PC-3 (cell line): ENCODE data around the gene PRKCE. TPM values are rescaled to one million over a fixed set of nuclear protein-coding genes. Genes with fewer than 3 reads are reported as not detected.

Experiments used
- ATAC-seq: fragments of 200-7000 bp; cut with Tn5 transposase; 2 replicates; pipeline ENCODE4 v1.9.1; 2020; ENCODE audit warnings: mild to moderate bottlenecking, moderate library complexity
- BruUV-seq: library from RNA; stranded (reverse); fragments of 400-500 nt; replicated peaks from 2 replicates; lab custom pipeline; 2021; lab: Mats Ljungman, UMichigan
- CTCF ChIA-PET: fragments of 300-600 bp; sonication (Branson Sonifier 250); formaldehyde crosslinking; loops from one replicate; lab custom pipeline; 2022; ENCODE audit warnings: antibody characterized with exemption; lab: Charles Lee
- POLR2A ChIA-PET: fragments of 300-600 bp; sonication (Branson Sonifier 250); formaldehyde crosslinking; loops from one replicate; lab custom pipeline; 2022; ENCODE audit warnings: antibody characterized with exemption; ENCODE audit not compliant: unreplicated experiment; lab: Charles Lee
- DNase-seq: peaks from one replicate; pipeline ENCODE4 v3.0.0-alpha.2; 2015
- H2AFZ ChIP-seq: fragments of 300-600 bp; sonication (generic); 2 replicates; pipeline ENCODE4 v1.6.0; 2016; ENCODE audit warnings: antibody characterized with exemption, low read length
- H3F3A ChIP-seq: fragments of 300-600 bp; sonication (generic); one replicate; pipeline ENCODE4 v1.6.0; 2017; ENCODE audit warnings: antibody characterized with exemption, low read length, control low read depth, mild to moderate bottlenecking; ENCODE audit not compliant: unreplicated experiment
- H3K27ac ChIP-seq: fragments of 300-600 bp; sonication (generic); 2 replicates; pipeline ENCODE4 v1.5.1; 2016; ENCODE audit warnings: mild to moderate bottlenecking, low read length
- H3K27me3 ChIP-seq: fragments of 300-600 bp; sonication (generic); 2 replicates; pipeline ENCODE4 v1.6.1; 2016; ENCODE audit warnings: low read length, mixed read lengths
- H3K36me3 ChIP-seq: fragments of 300-600 bp; sonication (generic); 2 replicates; pipeline ENCODE4 v1.6.1; 2016; ENCODE audit warnings: low read depth, mixed run types, low read length, mixed read lengths
- H3K4me1 ChIP-seq: fragments of 300-600 bp; sonication (generic); 2 replicates; pipeline ENCODE4 v1.5.1; 2016; ENCODE audit warnings: low read length; ENCODE audit not compliant: insufficient read depth
- H3K4me2 ChIP-seq: fragments of 300-600 bp; sonication (generic); 2 replicates; pipeline ENCODE4 v1.6.0; 2016; ENCODE audit warnings: low read length
- H3K4me3 ChIP-seq: fragments of 300-600 bp; sonication (generic); 2 replicates; pipeline ENCODE4 v1.5.1; 2016; ENCODE audit warnings: mild to moderate bottlenecking, low read length, mixed read lengths
- H3K79me2 ChIP-seq: fragments of 300-600 bp; sonication (generic); 2 replicates; pipeline ENCODE4 v1.6.1; 2017; ENCODE audit warnings: low read length, mixed read lengths
- H3K9ac ChIP-seq: fragments of 300-600 bp; sonication (generic); 2 replicates; pipeline ENCODE4 v1.6.0; 2016; ENCODE audit warnings: mild to moderate bottlenecking, low read length
- H3K9me2 ChIP-seq: fragments of 300-600 bp; sonication (generic); replicated peaks from 2 replicates; pipeline ENCODE4 v1.6.1; 2016; ENCODE audit warnings: mixed run types, low read length, mixed read lengths
- H3K9me3 ChIP-seq: fragments of 300-600 bp; sonication (generic); 2 replicates; pipeline ENCODE4 v1.6.1; 2016; ENCODE audit warnings: low read length, mixed read lengths
- H4K20me1 ChIP-seq: fragments of 300-600 bp; sonication (generic); 2 replicates; pipeline ENCODE4 v1.6.1; 2016; ENCODE audit warnings: low read length, mixed read lengths
- EZH2 ChIP-seq: fragments of 300-600 bp; sonication (generic); IDR thresholded peaks from one replicate; pipeline ENCODE4 v1.6.1; 2017; ENCODE audit warnings: antibody characterized with exemption, mild to moderate bottlenecking, low read length; ENCODE audit not compliant: unreplicated experiment
- EZH2phosphoT487 ChIP-seq: fragments of 300-600 bp; sonication (generic); IDR thresholded peaks from 2 replicates; pipeline ENCODE4 v1.6.1; 2018; ENCODE audit warnings: mild to moderate bottlenecking, antibody characterized with exemption, low read length, borderline replicate concordance
- intact Hi-C: fragments of 100-400 bp; cut with micrococcal nuclease; formaldehyde crosslinking; loops from 2 replicates; pipeline ENCODE4 v1.9.0; 2023
- total RNA-seq: library from RNA; depleted of rRNA; stranded (reverse); fragments of >200 nt; gene quantifications from 2 replicates; pipeline ENCODE4 v1.2.3, GENCODE V29; 2014
- TF ChIP-seq, protein P1 (sequence below): fragments of 300-600 bp; sonication (generic); conservative IDR thresholded peaks from 2 replicates; pipeline ENCODE4 v1.5.1; 2017; ENCODE audit warnings: antibody characterized with exemption, low read depth, mild to moderate bottlenecking, low read length

The PRKCE gene
- total RNA-seq, 1 experiment from 2014 or later = 7.0 TPM

- no peak for ATAC-seq
These were observed 364.6 kb downstream of the PRKCE start for GRCh38 chr2:46016091-46016490.

DNA sequence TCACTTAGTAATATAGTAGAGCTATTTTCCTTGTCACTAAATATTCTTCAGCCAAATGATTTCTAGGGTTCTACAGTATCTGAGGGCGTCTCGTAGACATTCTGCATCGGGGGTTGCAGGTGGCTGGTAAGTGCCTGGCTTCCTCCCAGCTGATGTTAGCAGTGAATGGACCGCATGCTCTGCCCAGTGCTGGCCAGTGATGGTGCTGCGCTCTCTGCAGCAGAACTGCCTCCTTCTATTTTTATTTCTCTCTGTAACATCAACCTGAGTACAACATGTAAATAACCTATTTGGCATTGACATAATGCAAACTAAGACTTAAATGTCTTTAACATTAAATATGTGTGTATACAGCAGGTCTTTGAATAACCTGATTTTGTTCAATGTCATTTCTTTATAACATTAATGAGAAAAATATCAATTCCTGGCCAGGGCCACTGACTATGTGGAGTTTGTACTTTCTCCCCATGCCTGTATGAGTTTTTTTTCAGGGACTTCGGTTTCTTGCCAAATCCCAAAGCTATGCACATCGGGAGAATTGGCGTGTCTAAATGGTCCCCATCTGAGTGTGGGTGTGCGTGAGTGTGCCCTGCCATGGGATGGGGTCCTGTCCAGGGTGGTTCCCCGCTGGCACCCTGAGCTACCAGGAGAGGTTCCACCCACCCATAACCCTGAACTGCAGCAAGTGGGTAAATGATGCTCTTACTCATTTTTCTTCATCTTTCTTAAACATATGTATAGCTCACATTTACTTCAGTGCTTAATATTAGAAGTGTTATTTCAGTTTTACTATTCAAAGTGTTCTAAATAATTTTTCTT is 367.5 kb downstream of the PRKCE start:
- no peaks in the 10 kb centered on the region for H3K9me2 ChIP-seq
- intact Hi-C loops = no loop called here
- ChIA-PET CTCF (interaction anchor here (0.6 kb wide), 1 partner anchor 8 kb away, joined by 3 read pairs; no protein-coding TSS in a partner anchor), POLR2A (interaction anchor here (0.6 kb wide), 1 partner anchor 245 kb away, joined by 4 read pairs; no protein-coding TSS in a partner anchor)
- no peak overlapping the region for H3K9ac ChIP-seq
- H3F3A ChIP-seq = no peaks in the 10 kb centered on the region
- no TSS peak for BruUV-seq
- DNase-seq (no peak), ATAC-seq (no peak)
- no peak overlapping the region for H3K27ac ChIP-seq
- H3K9me3 ChIP-seq = no peaks in the 10 kb centered on the region
- H3K79me2 ChIP-seq = no peaks in the 10 kb centered on the region
- no peak overlapping the region for H2AFZ ChIP-seq
- H4K20me1 ChIP-seq = no peaks in the 10 kb centered on the region
- H3K36me3 ChIP-seq = no peaks in the 10 kb centered on the region
- H3K4me3 ChIP-seq = no peak overlapping the region
- H3K27me3 ChIP-seq = no peaks in the 10 kb centered on the region
- TF ChIP-seq EZH2 (no peak), EZH2phosphoT487 (no peak)
- TF ChIP-seq, protein P1, sequence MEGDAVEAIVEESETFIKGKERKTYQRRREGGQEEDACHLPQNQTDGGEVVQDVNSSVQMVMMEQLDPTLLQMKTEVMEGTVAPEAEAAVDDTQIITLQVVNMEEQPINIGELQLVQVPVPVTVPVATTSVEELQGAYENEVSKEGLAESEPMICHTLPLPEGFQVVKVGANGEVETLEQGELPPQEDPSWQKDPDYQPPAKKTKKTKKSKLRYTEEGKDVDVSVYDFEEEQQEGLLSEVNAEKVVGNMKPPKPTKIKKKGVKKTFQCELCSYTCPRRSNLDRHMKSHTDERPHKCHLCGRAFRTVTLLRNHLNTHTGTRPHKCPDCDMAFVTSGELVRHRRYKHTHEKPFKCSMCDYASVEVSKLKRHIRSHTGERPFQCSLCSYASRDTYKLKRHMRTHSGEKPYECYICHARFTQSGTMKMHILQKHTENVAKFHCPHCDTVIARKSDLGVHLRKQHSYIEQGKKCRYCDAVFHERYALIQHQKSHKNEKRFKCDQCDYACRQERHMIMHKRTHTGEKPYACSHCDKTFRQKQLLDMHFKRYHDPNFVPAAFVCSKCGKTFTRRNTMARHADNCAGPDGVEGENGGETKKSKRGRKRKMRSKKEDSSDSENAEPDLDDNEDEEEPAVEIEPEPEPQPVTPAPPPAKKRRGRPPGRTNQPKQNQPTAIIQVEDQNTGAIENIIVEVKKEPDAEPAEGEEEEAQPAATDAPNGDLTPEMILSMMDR = no peak; the same call in 1 of the 2 replicates
- H3K4me2 ChIP-seq = no peak overlapping the region
- H3K4me1 ChIP-seq = peaks cover 11% of the 10 kb centered on the region; the same call in 1 of the 2 replicates

More at GRCh38 chr2:46016091-46016490, 364.6 kb downstream of the PRKCE start:
- Histone ChIP-seq H3K27me3 (no peaks in the 10 kb centered on the region), H2AFZ (no peak overlapping the region), H3K9ac (no peak overlapping the region), H3K27ac (no peak overlapping the region), H3K9me3 (no peaks in the 10 kb centered on the region), H3F3A (no peaks in the 10 kb centered on the region), H3K4me3 (no peak overlapping the region), H3K9me2 (no peaks in the 10 kb centered on the region), H4K20me1 (no peaks in the 10 kb centered on the region), H3K4me2 (no peak overlapping the region), H3K4me1 (peaks cover 15% of the 10 kb centered on the region), H3K79me2 (no peaks in the 10 kb centered on the region), H3K36me3 (0 out of 2 replicates have a peak, but pooled peaks cover 3% of the 10 kb centered on the region)
- intact Hi-C loops = no loop called here
- ChIA-PET CTCF (no interaction called here), POLR2A (interaction anchor here (0.6 kb wide), 1 partner anchor 733 kb away, joined by 17 read pairs; no protein-coding TSS in a partner anchor)
- DNase-seq = no peak
- TF ChIP-seq, protein P1 = no peak
- TF ChIP-seq EZH2 = no peak
- TF ChIP-seq EZH2phosphoT487 = no peak
- BruUV-seq = no TSS peak
